Glomerular endothelial cell (primary cell): ENCODE data around the gene RBM8A. TPM values are rescaled to one million over a fixed set of nuclear protein-coding genes. Genes with fewer than 3 reads are reported as not detected.

Source experiments
- DNase-seq: peaks from one replicate; pipeline ENCODE4 v3.0.0-alpha.2; 2011; ENCODE audit warnings: low read depth, low spot score; ENCODE audit errors: extremely low read depth
- total RNA-seq: library from RNA; depleted of rRNA; stranded (reverse); fragments of >200 nt; gene quantifications from 2 replicates; pipeline ENCODE4 v1.2.3, GENCODE V29; 2015

RBM8A gene
- total RNA-seq: 153 and 164 TPM in 2 replicates

- DNase-seq: peak; percentile 92
These were observed at the start of gene RBM8A for GRCh38 chr1:145927063-145927886. Gene RBM8A, minus strand, starts transcription at chr1:145927484. Its CDS starts 58 bp downstream, at chr1:145927426.

- no peak for DNase-seq
These were observed 49.7 kb upstream of the RBM8A start for GRCh38 chr1:145977016-145977415.

- no peak for DNase-seq
These were observed 47.9 kb upstream of the RBM8A start for GRCh38 chr1:145975216-145975615.

GRCh38 chr1:145974721-145975120 lies 47.4 kb upstream of the RBM8A start:
- no peak for DNase-seq

GRCh38 chr1:145972580-145972979 lies 45.3 kb upstream of the RBM8A start:
- no peak for DNase-seq

GRCh38 chr1:145967288-145967687 lies 40.0 kb upstream of the RBM8A start:
- no peak for DNase-seq

GRCh38 chr1:145965119-145965744 lies 37.9 kb upstream of the RBM8A start:
- DNase-seq: no peak

GRCh38 chr1:145964328-145965118 lies 37.2 kb upstream of the RBM8A start, which contains the start of the genes ANKRD34A and POLR3GL:
Gene ANKRD34A, minus strand, starts transcription at chr1:145964575. Its CDS starts 2,816 bp downstream, at chr1:145961759.
Gene POLR3GL, plus strand, starts transcription at chr1:145964690. Its CDS starts 10,176 bp downstream, at chr1:145974866.
- no peak for DNase-seq

- DNase-seq: no peak
These were observed 36.2 kb upstream of the RBM8A start for GRCh38 chr1:145963265-145964019.

- DNase-seq: no peak
These were observed 35.1 kb upstream of the RBM8A start for GRCh38 chr1:145962157-145963102.

- DNase-seq: no peak
These were observed 34.3 kb upstream of the RBM8A start for GRCh38 chr1:145961425-145962156.

GRCh38 chr1:145961109-145961424 lies 33.8 kb upstream of the RBM8A start:
- DNase-seq: no peak

- no peak for DNase-seq
These were observed 33.3 kb upstream of the RBM8A start for GRCh38 chr1:145960468-145961108.

GRCh38 chr1:145959957-145960467 lies 32.7 kb upstream of the RBM8A start:
- no peak for DNase-seq

GRCh38 chr1:145959333-145959732 lies 32.0 kb upstream of the RBM8A start:
- DNase-seq: no peak

GRCh38 chr1:145958734-145959133 lies 31.4 kb upstream of the RBM8A start:
- DNase-seq: no peak

- DNase-seq: peak; percentile 77
These were observed 30.4 kb upstream of the RBM8A start, which contains the start of gene LIX1L for GRCh38 chr1:145957443-145958319. Gene LIX1L, minus strand, starts transcription at chr1:145958017. Its CDS starts 90 bp downstream, at chr1:145957927.
